Measurements from ENCODE around the gene EVX2.

EVX2 gene

GRCh38 chr2:176038694-176039093 lies 45.1 kb downstream of the EVX2 start:
- Histone ChIP-seq H3K9me2 (ENCODE audit: low read depth, low read length) (no peaks in the 10 kb centered on the region), H3K27ac (ENCODE audit: low read depth, low read length, poor library complexity, severe bottlenecking) (no peak overlapping the region), H3K79me2 (ENCODE audit: insufficient read depth, low read length) (no peaks in the 10 kb centered on the region), H3K9ac (ENCODE audit: low read length) (no peak overlapping the region), H3K9me3 (ENCODE audit: low read length) (no peaks in the 10 kb centered on the region), H3K36me3 (ENCODE audit: insufficient read depth, low read length) (no peaks in the 10 kb centered on the region), H2AFZ (ENCODE audit: low read length) (no peak overlapping the region), H3K27me3 (ENCODE audit: insufficient read depth, low read length) (no peaks in the 10 kb centered on the region), H3F3A (ENCODE audit: insufficient read depth, low read length) (no peaks in the 10 kb centered on the region), H3K4me1 (ENCODE audit: insufficient read depth, low read length, severe bottlenecking) (no peaks in the 10 kb centered on the region), H3K4me3 (ENCODE audit: low read depth, low read length, poor library complexity, severe bottlenecking) (no peak overlapping the region), H4K20me1 (ENCODE audit: insufficient read depth, low read length) (no peaks in the 10 kb centered on the region), H3K4me2 (ENCODE audit: low read length) (no peak overlapping the region)
- TF ChIP-seq, protein P1, sequence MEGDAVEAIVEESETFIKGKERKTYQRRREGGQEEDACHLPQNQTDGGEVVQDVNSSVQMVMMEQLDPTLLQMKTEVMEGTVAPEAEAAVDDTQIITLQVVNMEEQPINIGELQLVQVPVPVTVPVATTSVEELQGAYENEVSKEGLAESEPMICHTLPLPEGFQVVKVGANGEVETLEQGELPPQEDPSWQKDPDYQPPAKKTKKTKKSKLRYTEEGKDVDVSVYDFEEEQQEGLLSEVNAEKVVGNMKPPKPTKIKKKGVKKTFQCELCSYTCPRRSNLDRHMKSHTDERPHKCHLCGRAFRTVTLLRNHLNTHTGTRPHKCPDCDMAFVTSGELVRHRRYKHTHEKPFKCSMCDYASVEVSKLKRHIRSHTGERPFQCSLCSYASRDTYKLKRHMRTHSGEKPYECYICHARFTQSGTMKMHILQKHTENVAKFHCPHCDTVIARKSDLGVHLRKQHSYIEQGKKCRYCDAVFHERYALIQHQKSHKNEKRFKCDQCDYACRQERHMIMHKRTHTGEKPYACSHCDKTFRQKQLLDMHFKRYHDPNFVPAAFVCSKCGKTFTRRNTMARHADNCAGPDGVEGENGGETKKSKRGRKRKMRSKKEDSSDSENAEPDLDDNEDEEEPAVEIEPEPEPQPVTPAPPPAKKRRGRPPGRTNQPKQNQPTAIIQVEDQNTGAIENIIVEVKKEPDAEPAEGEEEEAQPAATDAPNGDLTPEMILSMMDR (IDR thresholded peaks at IDR 0.05; ENCODE audit: low read length), result no peak
- TF ChIP-seq EZH2 (IDR thresholded peaks at IDR 0.05; ENCODE audit: borderline replicate concordance, low read length), result no peak

DNA sequence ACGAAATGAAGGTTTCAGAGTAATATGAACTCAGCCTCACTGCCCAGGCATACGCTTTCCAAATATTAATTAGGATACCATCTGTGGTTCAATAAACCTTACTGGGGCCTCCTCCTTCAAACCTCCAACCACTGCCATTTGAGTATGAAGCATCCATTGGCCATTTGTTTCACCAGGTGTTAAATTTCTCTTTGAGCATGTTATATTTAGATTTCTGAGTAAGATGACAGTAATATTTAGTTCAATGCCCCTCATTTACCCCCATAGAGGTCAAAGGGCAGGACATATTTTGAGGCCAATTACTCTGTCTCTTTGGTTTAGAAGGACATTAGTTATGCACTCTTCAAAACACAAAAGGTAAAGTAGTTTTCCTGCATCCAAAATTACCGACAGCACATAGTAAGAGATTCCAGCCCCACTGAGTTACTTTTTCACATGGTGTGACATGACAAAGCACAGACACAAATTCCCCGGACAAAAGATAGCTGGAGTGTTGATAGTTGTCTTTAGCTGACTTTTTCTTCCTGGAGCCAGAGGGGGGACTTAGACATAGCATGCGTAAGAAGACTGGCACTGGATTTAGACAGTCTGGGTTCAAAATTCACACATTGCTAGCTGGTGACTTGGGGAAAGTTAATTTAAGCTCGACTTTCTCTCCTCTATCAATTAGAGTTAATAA lies 48.6 kb downstream of the EVX2 start:
- Histone ChIP-seq H3K27me3 (ENCODE audit: insufficient read depth, low read length) (no peaks in the 10 kb centered on the region), H3K79me2 (ENCODE audit: insufficient read depth, low read length) (no peaks in the 10 kb centered on the region), H4K20me1 (ENCODE audit: insufficient read depth, low read length) (no peaks in the 10 kb centered on the region), H3F3A (ENCODE audit: insufficient read depth, low read length) (no peaks in the 10 kb centered on the region), H3K9ac (ENCODE audit: low read length) (no peak overlapping the region), H3K9me3 (ENCODE audit: low read length) (no peaks in the 10 kb centered on the region), H3K36me3 (ENCODE audit: insufficient read depth, low read length) (no peaks in the 10 kb centered on the region), H3K4me1 (ENCODE audit: insufficient read depth, low read length, severe bottlenecking) (no peaks in the 10 kb centered on the region), H2AFZ (ENCODE audit: low read length) (no peak overlapping the region), H3K9me2 (ENCODE audit: low read depth, low read length) (no peaks in the 10 kb centered on the region), H3K4me2 (ENCODE audit: low read length) (no peak overlapping the region), H3K27ac (ENCODE audit: low read depth, low read length, poor library complexity, severe bottlenecking) (no peak overlapping the region), H3K4me3 (ENCODE audit: low read depth, low read length, poor library complexity, severe bottlenecking) (no peak overlapping the region)
- no peak for TF ChIP-seq EZH2 (IDR thresholded peaks at IDR 0.05; ENCODE audit: borderline replicate concordance, low read length)
- TF ChIP-seq, protein P1 (IDR thresholded peaks at IDR 0.05; ENCODE audit: low read length), result no peak

- H3K27me3 ChIP-seq (ENCODE audit: insufficient read depth, low read length), result no peaks in the 10 kb centered on the region
- H3K79me2 ChIP-seq (ENCODE audit: insufficient read depth, low read length), result no peaks in the 10 kb centered on the region
- no peak overlapping the region for H2AFZ ChIP-seq (ENCODE audit: low read length)
- no peak overlapping the region for H3K27ac ChIP-seq (ENCODE audit: low read depth, low read length, poor library complexity, severe bottlenecking)
- no peak for TF ChIP-seq EZH2 (IDR thresholded peaks at IDR 0.05; ENCODE audit: borderline replicate concordance, low read length)
- TF ChIP-seq, protein P1 (IDR thresholded peaks at IDR 0.05; ENCODE audit: low read length), result no peak
- H3K9ac ChIP-seq (ENCODE audit: low read length), result no peak overlapping the region
- H3K4me1 ChIP-seq (ENCODE audit: insufficient read depth, low read length, severe bottlenecking), result no peaks in the 10 kb centered on the region
- H3K36me3 ChIP-seq (ENCODE audit: insufficient read depth, low read length), result no peaks in the 10 kb centered on the region
- no peak overlapping the region for H3K4me3 ChIP-seq (ENCODE audit: low read depth, low read length, poor library complexity, severe bottlenecking)
- no peaks in the 10 kb centered on the region for H4K20me1 ChIP-seq (ENCODE audit: insufficient read depth, low read length)
- no peak overlapping the region for H3K4me2 ChIP-seq (ENCODE audit: low read length)
- no peaks in the 10 kb centered on the region for H3K9me3 ChIP-seq (ENCODE audit: low read length)
- H3F3A ChIP-seq (ENCODE audit: insufficient read depth, low read length), result no peaks in the 10 kb centered on the region
- H3K9me2 ChIP-seq (ENCODE audit: low read depth, low read length), result no peaks in the 10 kb centered on the region
Observed at GRCh38 chr2:176027806-176028205, 56.0 kb downstream of the EVX2 start.

All from OCI-LY1 (cell line).